ENCODE results near the gene OSBP2. TPM values are rescaled to one million over a fixed set of nuclear protein-coding genes. Genes with fewer than 3 reads are reported as not detected.

The OSBP2 gene
- total and polyA plus RNA-seq, 4 donors = 1.1 to 12.3 (median 2.6) TPM

GRCh38 chr22:30827646-30828045 lies 133.0 kb downstream of the OSBP2 start:
- Histone ChIP-seq H3K4me3 (no peak overlapping the region), H3K36me3 (ENCODE audit: control insufficient read depth in 4 of 4, insufficient read depth in 4 of 4, low read length in 4 of 4) (no peaks in the 10 kb centered on the region), H3K27me3 (ENCODE audit: control insufficient read depth in 3 of 3, insufficient read depth in 3 of 3, low read length in 2 of 3) (peaks cover 0 to 21% (median 3%) of the 10 kb centered on the region in 3 donors), H3K4me1 (ENCODE audit: control insufficient read depth in 5 of 5, insufficient read depth in 5 of 5, low read length in 5 of 5) (peaks cover 0 to 24% (median 10%) of the 10 kb centered on the region in 5 donors), H3K9me3 (ENCODE audit: control insufficient read depth in 4 of 4, insufficient read depth in 3 of 4, low read length in 3 of 4) (no peaks in the 10 kb centered on the region), H3K9ac (ENCODE audit: insufficient read depth in 1 of 2, low read length in 2 of 2) (no peak overlapping the region), H3K27ac (ENCODE audit: low read depth in 1 of 2, low read length in 1 of 2) (no peak overlapping the region)
- DNase-seq = no peak
- 94 to 95% methylated on average over 6 of the region's 6 CpGs for WGBS, 2 donors
- ATAC-seq (ENCODE audit: insufficient read depth, low FRiP score) = no peak
- TF ChIP-seq CTCF (IDR thresholded peaks at IDR 0.05; ENCODE audit: control extremely low read depth, extremely low read depth) = no peak

GRCh38 chr22:30828187-30829155 lies 133.8 kb downstream of the OSBP2 start:
- Histone ChIP-seq H3K9me3 (ENCODE audit: control insufficient read depth in 4 of 4, insufficient read depth in 3 of 4, low read length in 3 of 4) (no peaks in the 10 kb centered on the region), H3K36me3 (ENCODE audit: control insufficient read depth in 4 of 4, insufficient read depth in 4 of 4, low read length in 4 of 4) (no peaks in the 10 kb centered on the region), H3K4me3 (no peak overlapping the region), H3K4me1 (ENCODE audit: control insufficient read depth in 5 of 5, insufficient read depth in 5 of 5, low read length in 5 of 5) (peaks cover 0 to 21% (median 10%) of the 10 kb centered on the region in 5 donors), H3K9ac (ENCODE audit: insufficient read depth in 1 of 2, low read length in 2 of 2) (no peak overlapping the region), H3K27ac (ENCODE audit: low read depth in 1 of 2, low read length in 1 of 2) (no peak overlapping the region), H3K27me3 (ENCODE audit: control insufficient read depth in 3 of 3, insufficient read depth in 3 of 3, low read length in 2 of 3) (peaks cover 0 to 13% (median 0%) of the 10 kb centered on the region in 3 donors)
- DNase-seq = no peak
- no peak for TF ChIP-seq CTCF (IDR thresholded peaks at IDR 0.05; ENCODE audit: control extremely low read depth, extremely low read depth)
- WGBS, 2 donors = 93 to 96% methylated on average over 14 of the region's 14 CpGs
- ATAC-seq (ENCODE audit: insufficient read depth, low FRiP score) = no peak

- no peaks in the 10 kb centered on the region for H3K9me3 ChIP-seq (ENCODE audit: control insufficient read depth in 4 of 4, insufficient read depth in 3 of 4, low read length in 3 of 4)
- no peak overlapping the region for H3K4me3 ChIP-seq
- ATAC-seq (ENCODE audit: insufficient read depth, low FRiP score) (peak; percentile 8), DNase-seq (peak in 2 of 3 donors; percentile 18 to 21)
- WGBS, 2 donors = 69 to 87% methylated on average over 12 of the region's 12 CpGs
- peak overlapping the region in 1 of 2 donors; percentile 45 for H3K27ac ChIP-seq (ENCODE audit: low read depth in 1 of 2, low read length in 1 of 2)
- no peak for TF ChIP-seq CTCF (IDR thresholded peaks at IDR 0.05; ENCODE audit: control extremely low read depth, extremely low read depth)
- H3K27me3 ChIP-seq (ENCODE audit: control insufficient read depth in 3 of 3, insufficient read depth in 3 of 3, low read length in 2 of 3) = peaks cover 0 to 3% (median 0%) of the 10 kb centered on the region in 3 donors
- peaks cover 0 to 21% (median 10%) of the 10 kb centered on the region in 5 donors for H3K4me1 ChIP-seq (ENCODE audit: control insufficient read depth in 5 of 5, insufficient read depth in 5 of 5, low read length in 5 of 5)
- H3K36me3 ChIP-seq (ENCODE audit: control insufficient read depth in 4 of 4, insufficient read depth in 4 of 4, low read length in 4 of 4) = no peaks in the 10 kb centered on the region
- H3K9ac ChIP-seq (ENCODE audit: insufficient read depth in 1 of 2, low read length in 2 of 2) = no peak overlapping the region
These were observed 135.4 kb downstream of the OSBP2 start for GRCh38 chr22:30829901-30830550.

Measured in lung (tissue), 12 donors.